Suppressor macrophage treated with lipopolysaccharide for 1 hour (primary cell): ENCODE results near the gene SPATA31D1.

Source experiments
- DNase-seq, 3 donors: peaks; one replicate each; pipeline ENCODE4 v3.0.0-alpha.2; 2020 to 2022

The SPATA31D1 gene

GRCh38 chr9:82024908-82025307, 36.3 kb downstream of the SPATA31D1 start:
- no peak for DNase-seq

DNA sequence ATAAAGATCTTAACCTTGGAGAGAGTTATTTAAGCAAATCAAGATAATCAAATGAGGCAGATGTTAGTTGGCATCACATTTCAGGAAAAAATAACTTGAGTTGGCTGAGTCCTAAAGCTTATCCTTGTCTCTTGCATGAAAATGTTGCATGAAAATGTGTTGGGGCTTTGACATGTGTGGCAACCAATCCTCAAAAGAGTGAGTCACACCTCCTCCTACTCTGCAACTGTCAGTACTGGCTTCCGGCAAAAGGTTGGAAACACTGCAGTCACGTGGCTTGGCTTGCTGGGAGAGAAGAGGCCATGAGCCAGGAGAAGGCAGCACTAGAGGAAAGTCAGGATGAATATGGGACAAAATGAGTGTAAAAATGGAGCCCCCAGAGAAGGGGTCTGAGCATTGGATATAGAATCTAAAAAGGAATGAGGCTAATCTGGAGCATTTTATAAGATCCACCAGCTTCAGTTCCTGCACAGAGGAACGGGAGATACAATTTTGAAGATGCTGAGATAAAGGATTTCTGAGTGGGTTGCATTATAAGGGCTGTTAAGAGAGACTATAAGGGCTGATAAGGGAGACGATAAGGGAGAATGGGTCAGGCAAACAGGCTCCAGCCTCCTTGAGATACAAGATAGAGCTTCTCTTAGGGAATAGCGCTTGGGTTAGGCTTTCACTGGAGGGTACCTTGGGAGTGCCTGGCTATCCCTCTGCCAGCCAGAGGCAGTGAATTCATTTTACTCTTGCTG, 43.1 kb downstream of the SPATA31D1 start:
- no peak for DNase-seq

- no peak for DNase-seq
These were observed 46.6 kb downstream of the SPATA31D1 start for GRCh38 chr9:82034956-82035731.

GRCh38 chr9:82036086-82036485, 47.5 kb downstream of the SPATA31D1 start:
- DNase-seq = no peak

- DNase-seq = no peak
These were observed 48.6 kb downstream of the SPATA31D1 start for GRCh38 chr9:82037126-82037525.

GRCh38 chr9:82038897-82039296, 50.3 kb downstream of the SPATA31D1 start:
- DNase-seq = no peak
